Measurements from ENCODE around the gene WASF3.
A peak's percentile ranks its signal among the peaks of the same experiment; 100 is the strongest.

The WASF3 gene

GRCh38 chr13:26664286-26664685, 106.8 kb downstream of the WASF3 start:
- TF ChIP-seq EZH2phosphoT487 (IDR thresholded peaks at IDR 0.05; ENCODE audit: borderline replicate concordance, low read length) (no peak), CTCF (IDR thresholded peaks at IDR 0.05; ENCODE audit: low read depth, low read length, poor library complexity, severe bottlenecking) (no peak)

GRCh38 chr13:26664876-26665275, 107.4 kb downstream of the WASF3 start:
- H3K36me3 ChIP-seq (ENCODE audit: control insufficient read depth, low read length), result peaks cover 22% of the 10 kb centered on the region

More at GRCh38 chr13:26664286-26664685, 106.8 kb downstream of the WASF3 start:
- H3K9me3 ChIP-seq (ENCODE audit: control insufficient read depth, insufficient read depth, low read length), result no peaks in the 10 kb centered on the region
- H3K79me2 ChIP-seq (ENCODE audit: control insufficient read depth, low read length), result peaks cover 36% of the 10 kb centered on the region
- peak overlapping the region; percentile 91 for H3K27ac ChIP-seq (ENCODE audit: low read depth, low read length)
- peak overlapping the region; percentile 77 for H3K4me3 ChIP-seq (ENCODE audit: low read length)
- H3K4me2 ChIP-seq (ENCODE audit: low read length), result peak overlapping the region; percentile 91
- H3K9me2 ChIP-seq (replicated peaks; ENCODE audit: control insufficient read depth, low read length), result no peaks in the 10 kb centered on the region
- H3F3A ChIP-seq (ENCODE audit: control insufficient read depth, insufficient read depth), result peaks cover 21% of the 10 kb centered on the region
- no peaks in the 10 kb centered on the region for H4K20me1 ChIP-seq (ENCODE audit: control insufficient read depth, insufficient read depth, low read depth, low read length)
- peaks cover 82% of the 10 kb centered on the region for H3K4me1 ChIP-seq (ENCODE audit: control insufficient read depth, low read length)
- peaks cover 22% of the 10 kb centered on the region for H3K36me3 ChIP-seq (ENCODE audit: control insufficient read depth, low read length)
- no peaks in the 10 kb centered on the region for H3K27me3 ChIP-seq (ENCODE audit: control insufficient read depth, low read length)

GRCh38 chr13:26668357-26669146, 111.1 kb downstream of the WASF3 start:
- Histone ChIP-seq H4K20me1 (ENCODE audit: control insufficient read depth, insufficient read depth, low read depth, low read length) (no peaks in the 10 kb centered on the region), H3K79me2 (ENCODE audit: control insufficient read depth, low read length) (peaks cover 36% of the 10 kb centered on the region), H3K27me3 (ENCODE audit: control insufficient read depth, low read length) (no peaks in the 10 kb centered on the region), H3K4me1 (ENCODE audit: control insufficient read depth, low read length) (peaks cover 40% of the 10 kb centered on the region), H3K27ac (ENCODE audit: low read depth, low read length) (no peak overlapping the region), H3F3A (ENCODE audit: control insufficient read depth, insufficient read depth) (peaks cover 12% of the 10 kb centered on the region), H3K36me3 (ENCODE audit: control insufficient read depth, low read length) (peaks cover 43% of the 10 kb centered on the region), H3K4me3 (ENCODE audit: low read length) (peak overlapping the region; percentile 77; the same call in 1 of the 2 replicates), H3K9me3 (ENCODE audit: control insufficient read depth, insufficient read depth, low read length) (no peaks in the 10 kb centered on the region), H3K9me2 (replicated peaks; ENCODE audit: control insufficient read depth, low read length) (no peaks in the 10 kb centered on the region), H3K4me2 (ENCODE audit: low read length) (peak overlapping the region; percentile 91)
- no peak for TF ChIP-seq CTCF (IDR thresholded peaks at IDR 0.05; ENCODE audit: low read depth, low read length, poor library complexity, severe bottlenecking)
- TF ChIP-seq EZH2phosphoT487 (IDR thresholded peaks at IDR 0.05; ENCODE audit: borderline replicate concordance, low read length), result no peak

More at GRCh38 chr13:26664876-26665275, 107.4 kb downstream of the WASF3 start:
- H3K79me2 ChIP-seq (ENCODE audit: control insufficient read depth, low read length), result peaks cover 36% of the 10 kb centered on the region
- H3K27ac ChIP-seq (ENCODE audit: low read depth, low read length), result peak overlapping the region; percentile 91
- peak overlapping the region; percentile 77 for H3K4me3 ChIP-seq (ENCODE audit: low read length)
- H3K4me2 ChIP-seq (ENCODE audit: low read length), result peak overlapping the region; percentile 91
- H3F3A ChIP-seq (ENCODE audit: control insufficient read depth, insufficient read depth), result peaks cover 21% of the 10 kb centered on the region
- peaks cover 76% of the 10 kb centered on the region for H3K4me1 ChIP-seq (ENCODE audit: control insufficient read depth, low read length)
- H4K20me1 ChIP-seq (ENCODE audit: control insufficient read depth, insufficient read depth, low read depth, low read length), result no peaks in the 10 kb centered on the region
- TF ChIP-seq EZH2phosphoT487 (IDR thresholded peaks at IDR 0.05; ENCODE audit: borderline replicate concordance, low read length) (no peak), CTCF (IDR thresholded peaks at IDR 0.05; ENCODE audit: low read depth, low read length, poor library complexity, severe bottlenecking) (no peak)
- H3K9me3 ChIP-seq (ENCODE audit: control insufficient read depth, insufficient read depth, low read length), result no peaks in the 10 kb centered on the region
- H3K27me3 ChIP-seq (ENCODE audit: control insufficient read depth, low read length), result no peaks in the 10 kb centered on the region
- no peaks in the 10 kb centered on the region for H3K9me2 ChIP-seq (replicated peaks; ENCODE audit: control insufficient read depth, low read length)
